Peyer's patch (tissue), 4 donors: Measurements from ENCODE around the gene IFRD1. TPM values are rescaled to one million over a fixed set of nuclear protein-coding genes. Genes with fewer than 3 reads are reported as not detected.

Source experiments
- DNase-seq, 3 donors: peaks; one replicate each; pipeline ENCODE4 v3.0.0-alpha.2; 2017 to 2019
- H3K27ac ChIP-seq, 4 donors: fragments of 200-600 bp; sonication (generic); one replicate each; pipeline ENCODE4 v1.5.1; 2016 to 2019
- H3K27me3 ChIP-seq, 2 donors: fragments of 200-600 bp; sonication (generic); one replicate each; pipeline ENCODE4 v1.5.1; 2019
- H3K36me3 ChIP-seq, 3 donors: fragments of 200-600 bp; sonication (generic); one replicate each; pipeline ENCODE4 v1.5.1; 2016 to 2019
- H3K4me1 ChIP-seq, 4 donors: fragments of 200-600 bp; sonication (generic); one replicate each; pipeline ENCODE4 v1.5.1; 2016 to 2019
- H3K4me3 ChIP-seq, 4 donors: fragments of 200-600 bp; sonication (generic); 1 replicate in 3 of 4; 2 replicates in 1 of 4; pipeline ENCODE4 v1.5.1; 2016 to 2019; ENCODE audit warnings: mild to moderate bottlenecking in 1 of 4
- H3K9me3 ChIP-seq, 4 donors: fragments of 200-600 bp; sonication (generic); one replicate each; pipeline ENCODE4 v1.5.1; 2016 to 2019; ENCODE audit warnings: mild to moderate bottlenecking in 1 of 4
- POLR2A ChIP-seq, 2 donors: fragments of 450-650 bp; IDR thresholded peaks; one replicate each; pipeline ENCODE4 v1.5.1; 2017; ENCODE audit warnings: antibody characterized with exemption in 2 of 2, mild to moderate bottlenecking in 2 of 2, moderate library complexity in 2 of 2
- total RNA-seq, 4 donors: library from RNA; depleted of rRNA; stranded (reverse); fragments of >200 nt; gene quantifications; one replicate each; pipeline ENCODE4 v1.1.0, GENCODE V29; 2016
- TF ChIP-seq, protein P1 (sequence below), 6 experiments: fragments of 450-650 bp in 4 of 6; fragments of 200-600 bp in 2 of 6; sonication (generic) in 1 of 6; IDR thresholded peaks; one replicate each; pipeline ENCODE4 v1.5.1; 2017 to 2019; ENCODE audit warnings: antibody characterized with exemption in 6 of 6, mild to moderate bottlenecking in 3 of 6, moderate library complexity in 1 of 6

IFRD1 gene
- total RNA-seq, 4 donors from 2014 or later: 52.0 to 109 (median 60.7) TPM

DNA sequence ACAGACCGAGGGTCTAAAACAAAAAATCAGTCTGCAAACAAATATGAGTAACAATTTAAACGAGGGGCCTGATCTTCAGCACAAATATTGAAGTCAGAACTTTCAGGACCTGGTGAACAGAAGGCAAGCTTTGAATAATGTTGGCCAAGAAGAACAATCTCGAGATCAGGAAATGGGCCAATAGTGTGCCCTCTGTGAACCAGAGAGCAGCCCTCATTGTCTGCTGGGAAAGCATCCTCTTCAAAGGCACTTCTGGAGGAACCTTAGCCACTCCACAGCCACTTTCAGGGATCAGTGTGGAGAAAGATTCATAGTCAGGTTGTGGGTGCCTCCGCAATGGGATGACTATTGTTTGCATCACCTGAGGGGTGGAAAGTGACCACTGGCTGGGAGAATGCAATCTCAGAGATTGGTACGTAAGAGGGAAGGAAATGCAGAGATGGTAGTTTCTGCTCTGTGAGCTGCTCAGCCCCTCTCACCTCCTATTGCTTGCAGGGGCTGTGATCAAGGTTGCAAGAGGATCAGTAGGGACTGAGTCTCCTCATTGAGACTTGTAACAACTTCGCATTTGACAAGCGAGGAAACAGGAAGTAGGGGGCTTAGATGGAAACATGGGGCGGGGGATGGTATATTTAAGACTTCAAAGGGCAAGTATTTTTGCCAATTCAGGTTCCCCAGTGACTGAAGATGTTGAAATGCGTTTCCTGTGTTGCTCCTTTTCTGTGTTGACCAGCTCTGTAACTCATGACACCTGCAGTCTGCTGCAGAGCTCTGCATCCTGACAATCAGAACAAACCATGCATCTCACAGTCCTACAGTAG is 28.4 kb upstream of the IFRD1 start:
- no peaks in the 10 kb centered on the region for H3K9me3 ChIP-seq
- no peak overlapping the region for H3K4me3 ChIP-seq
- DNase-seq: no peak
- H3K36me3 ChIP-seq: no peaks in the 10 kb centered on the region
- H3K27me3 ChIP-seq: no peaks in the 10 kb centered on the region
- H3K4me1 ChIP-seq: peaks cover 0 to 6% (median 0%) of the 10 kb centered on the region in 4 donors
- no peak overlapping the region for H3K27ac ChIP-seq
- TF ChIP-seq POLR2A (IDR thresholded peaks at IDR 0.05): no peak
- TF ChIP-seq, protein P1, sequence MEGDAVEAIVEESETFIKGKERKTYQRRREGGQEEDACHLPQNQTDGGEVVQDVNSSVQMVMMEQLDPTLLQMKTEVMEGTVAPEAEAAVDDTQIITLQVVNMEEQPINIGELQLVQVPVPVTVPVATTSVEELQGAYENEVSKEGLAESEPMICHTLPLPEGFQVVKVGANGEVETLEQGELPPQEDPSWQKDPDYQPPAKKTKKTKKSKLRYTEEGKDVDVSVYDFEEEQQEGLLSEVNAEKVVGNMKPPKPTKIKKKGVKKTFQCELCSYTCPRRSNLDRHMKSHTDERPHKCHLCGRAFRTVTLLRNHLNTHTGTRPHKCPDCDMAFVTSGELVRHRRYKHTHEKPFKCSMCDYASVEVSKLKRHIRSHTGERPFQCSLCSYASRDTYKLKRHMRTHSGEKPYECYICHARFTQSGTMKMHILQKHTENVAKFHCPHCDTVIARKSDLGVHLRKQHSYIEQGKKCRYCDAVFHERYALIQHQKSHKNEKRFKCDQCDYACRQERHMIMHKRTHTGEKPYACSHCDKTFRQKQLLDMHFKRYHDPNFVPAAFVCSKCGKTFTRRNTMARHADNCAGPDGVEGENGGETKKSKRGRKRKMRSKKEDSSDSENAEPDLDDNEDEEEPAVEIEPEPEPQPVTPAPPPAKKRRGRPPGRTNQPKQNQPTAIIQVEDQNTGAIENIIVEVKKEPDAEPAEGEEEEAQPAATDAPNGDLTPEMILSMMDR (IDR thresholded peaks at IDR 0.05): no peak

DNA sequence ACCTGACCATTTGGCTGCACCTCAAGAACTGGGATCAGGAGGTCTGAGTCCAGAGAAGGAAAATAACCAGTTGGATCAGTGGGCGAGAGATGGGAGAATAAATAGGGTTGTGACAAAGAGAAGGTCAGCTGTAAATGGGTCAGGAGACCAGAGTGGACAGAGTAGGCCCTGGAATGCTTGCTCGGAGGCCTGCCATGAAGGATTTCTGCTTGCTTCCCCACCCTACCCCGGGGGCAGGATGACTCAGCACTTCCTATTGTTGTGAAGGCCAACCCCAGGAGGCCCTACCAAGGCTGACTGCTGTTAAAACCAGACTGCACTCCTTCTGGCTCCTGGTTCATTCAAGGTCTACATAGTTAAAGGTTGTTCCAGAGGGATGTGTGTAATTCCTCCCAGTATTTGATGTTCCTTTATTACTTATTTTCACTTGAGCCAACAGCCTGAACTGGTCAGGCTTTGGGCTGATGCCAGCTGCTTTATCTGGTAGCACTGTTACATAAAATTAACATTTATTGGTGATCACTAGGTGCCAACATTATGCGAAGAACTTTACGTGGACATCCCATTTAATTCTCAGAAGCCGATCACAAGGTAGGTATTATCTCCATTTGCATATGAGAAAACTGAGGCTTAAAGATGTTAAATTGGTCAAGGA is 27.3 kb upstream of the IFRD1 start:
- TF ChIP-seq, protein P1 (IDR thresholded peaks at IDR 0.05): no peak
- no peak for TF ChIP-seq POLR2A (IDR thresholded peaks at IDR 0.05)
- peak in 2 of 3 donors; percentile 25 to 55 for DNase-seq
- Histone ChIP-seq H3K27me3 (no peaks in the 10 kb centered on the region), H3K9me3 (no peaks in the 10 kb centered on the region), H3K36me3 (no peaks in the 10 kb centered on the region), H3K4me1 (peaks cover 0 to 6% (median 0%) of the 10 kb centered on the region in 4 donors), H3K27ac (no peak overlapping the region), H3K4me3 (no peak overlapping the region)

DNA sequence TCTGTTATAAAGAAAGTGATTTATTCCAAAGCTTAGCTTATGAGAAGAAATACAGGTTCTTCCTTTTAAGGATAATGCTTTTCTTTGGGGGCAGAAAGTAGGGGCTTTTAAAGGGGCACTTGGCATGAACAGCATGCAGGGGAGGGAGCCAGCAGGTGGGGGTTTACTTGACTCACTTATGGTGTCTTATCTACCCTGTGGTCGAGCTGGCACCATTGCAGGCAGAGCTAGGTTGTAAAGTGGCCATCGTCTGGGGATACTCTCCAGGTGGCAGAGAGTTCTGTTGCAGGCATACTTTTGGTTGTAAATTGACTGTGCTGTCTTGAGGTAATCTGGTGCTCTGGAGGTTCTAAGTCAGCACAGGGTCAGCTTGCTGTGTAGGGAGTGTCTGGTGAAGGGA is 26.3 kb upstream of the IFRD1 start:
- H3K36me3 ChIP-seq: no peaks in the 10 kb centered on the region
- no peaks in the 10 kb centered on the region for H3K9me3 ChIP-seq
- no peak for DNase-seq
- H3K4me1 ChIP-seq: peaks cover 0 to 6% (median 0%) of the 10 kb centered on the region in 4 donors
- no peaks in the 10 kb centered on the region for H3K27me3 ChIP-seq
- no peak overlapping the region for H3K27ac ChIP-seq
- H3K4me3 ChIP-seq: no peak overlapping the region
- no peak for TF ChIP-seq POLR2A (IDR thresholded peaks at IDR 0.05)
- TF ChIP-seq, protein P1 (IDR thresholded peaks at IDR 0.05): no peak

DNA sequence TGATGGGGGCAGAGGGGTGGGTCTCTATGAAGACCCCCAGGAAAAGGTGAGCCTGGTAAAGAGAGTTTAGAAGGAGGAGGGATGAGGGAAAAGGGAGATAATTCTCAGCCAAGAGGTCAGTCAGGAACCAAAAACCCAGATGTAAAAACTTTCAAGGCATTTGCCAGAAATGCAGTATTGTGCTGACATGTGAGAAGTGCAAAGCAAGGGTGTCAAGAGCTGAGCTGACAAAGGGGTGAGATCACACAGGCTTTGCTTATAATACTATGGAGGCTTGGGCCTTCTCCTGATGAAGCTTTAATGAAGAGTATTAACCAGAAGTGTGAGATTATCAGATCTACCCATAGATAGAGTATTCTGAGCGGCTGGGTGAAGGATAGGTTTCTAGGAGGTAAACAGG is 22.3 kb upstream of the IFRD1 start:
- no peaks in the 10 kb centered on the region for H3K36me3 ChIP-seq
- H3K27me3 ChIP-seq: no peaks in the 10 kb centered on the region
- no peak for DNase-seq
- H3K9me3 ChIP-seq: no peaks in the 10 kb centered on the region
- H3K4me3 ChIP-seq: no peak overlapping the region
- TF ChIP-seq, protein P1 (IDR thresholded peaks at IDR 0.05): no peak
- no peak for TF ChIP-seq POLR2A (IDR thresholded peaks at IDR 0.05)
- H3K27ac ChIP-seq: no peak overlapping the region
- peaks cover 0 to 3% (median 0%) of the 10 kb centered on the region in 4 donors for H3K4me1 ChIP-seq

DNA sequence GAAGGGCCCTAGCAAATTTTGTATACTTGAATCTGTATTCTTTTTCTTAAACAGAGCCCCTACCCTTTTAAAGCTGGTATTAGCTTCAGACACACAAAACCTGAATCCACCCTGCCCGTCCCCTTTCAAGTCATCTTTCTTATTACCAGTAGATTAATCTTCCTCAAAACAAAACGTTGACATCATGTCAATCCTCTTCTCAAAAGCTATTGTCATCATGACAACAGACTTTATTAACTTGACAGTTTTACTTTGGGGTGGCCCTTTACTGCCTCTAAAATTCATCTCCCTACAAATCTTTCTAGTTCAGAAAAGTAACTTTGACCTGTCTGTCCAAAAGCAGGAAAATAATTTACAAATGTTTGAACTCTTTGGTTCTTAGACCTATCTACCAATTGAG is 21.5 kb upstream of the IFRD1 start:
- Histone ChIP-seq H3K9me3 (no peaks in the 10 kb centered on the region), H3K27ac (no peak overlapping the region), H3K4me3 (no peak overlapping the region), H3K36me3 (no peaks in the 10 kb centered on the region), H3K4me1 (no peaks in the 10 kb centered on the region), H3K27me3 (no peaks in the 10 kb centered on the region)
- DNase-seq: no peak
- TF ChIP-seq, protein P1 (IDR thresholded peaks at IDR 0.05): no peak
- TF ChIP-seq POLR2A (IDR thresholded peaks at IDR 0.05): no peak
